Esophagus (tissue), 2 donors: Measurements from ENCODE around the gene TERT. TPM values are rescaled to one million over a fixed set of nuclear protein-coding genes. Genes with fewer than 3 reads are reported as not detected.

Experiments used
- H3K27ac ChIP-seq, 2 donors: one replicate each; pipeline ENCODE4 v1.5.1; 2013; ENCODE audit warnings: low read depth in 2 of 2, mild to moderate bottlenecking in 2 of 2, inconsistent platforms in 1 of 2, low read length in 1 of 2, moderate library complexity in 1 of 2
- H3K27me3 ChIP-seq, 2 donors: one replicate each; pipeline ENCODE4 v1.6.1; 2013; ENCODE audit warnings: low read length in 2 of 2, control low read depth in 1 of 2, mild to moderate bottlenecking in 1 of 2; ENCODE audit not compliant: insufficient read depth in 2 of 2, control insufficient read depth in 1 of 2
- H3K36me3 ChIP-seq, 2 donors: one replicate each; pipeline ENCODE4 v1.6.1; 2013; ENCODE audit warnings: low read length in 1 of 2; ENCODE audit not compliant: control insufficient read depth in 2 of 2, insufficient read depth in 2 of 2
- H3K4me1 ChIP-seq, 2 donors: one replicate each; pipeline ENCODE4 v1.6.1; 2013; ENCODE audit warnings: low read length in 1 of 2; ENCODE audit not compliant: control insufficient read depth in 2 of 2, insufficient read depth in 2 of 2
- H3K4me3 ChIP-seq, 2 donors: one replicate each; pipeline ENCODE4 v1.5.1; 2013; ENCODE audit warnings: low read length in 2 of 2, mild to moderate bottlenecking in 2 of 2, low read depth in 1 of 2, moderate library complexity in 1 of 2
- H3K9me3 ChIP-seq, 2 donors: one replicate each; pipeline ENCODE4 v1.6.1; 2013; ENCODE audit warnings: mild to moderate bottlenecking in 2 of 2, low read depth in 1 of 2, low read length in 1 of 2, moderate library complexity in 1 of 2; ENCODE audit not compliant: control insufficient read depth in 2 of 2, insufficient read depth in 1 of 2
- WGBS, 2 donors: extraction: QIAGEN DNeasy Blood & Tissue Kit; methylation state at CpG; one replicate each; pipeline ENCODE4 v1.1.7; 2013; 5-methylcytosine and 5-hydroxymethylcytosine counted together
- polyA plus RNA-seq, 2 donors: library from polyadenylated mRNA; stranded (reverse); fragments of 200-250 nt; gene quantifications; one replicate each; pipeline ENCODE4 v1.2.3, GENCODE V29; 2013
- donor health status: healthy with polysubstance abuse.
- donor health status: Bipolar disorder and iron deficiency.

TERT gene
- polyA plus RNA-seq, 2 donors, result 0.13 to 0.51 TPM

- Histone ChIP-seq H3K9me3 (no peaks in the 10 kb centered on the region), H3K27ac (no peak overlapping the region), H3K4me1 (no peaks in the 10 kb centered on the region), H3K27me3 (peaks cover 0 to 3% of the 10 kb centered on the region in 2 donors), H3K4me3 (no peak overlapping the region), H3K36me3 (no peaks in the 10 kb centered on the region)
- WGBS, 2 donors, result 35 to 40% methylated on average over 14 of the region's 14 CpGs
Observed at GRCh38 chr5:1227667-1228066, 67.2 kb downstream of the TERT start.

- H3K9me3 ChIP-seq, result no peaks in the 10 kb centered on the region
- H3K4me1 ChIP-seq, result no peaks in the 10 kb centered on the region
- no peak overlapping the region for H3K27ac ChIP-seq
- 78 to 83% methylated on average over 28 to 50 of the region's 50 CpGs for WGBS, 2 donors
- peaks cover 0 to 3% of the 10 kb centered on the region in 2 donors for H3K27me3 ChIP-seq
- no peaks in the 10 kb centered on the region for H3K36me3 ChIP-seq
- no peak overlapping the region for H3K4me3 ChIP-seq
Observed at GRCh38 chr5:1226839-1227581, 67.9 kb downstream of the TERT start.

DNA sequence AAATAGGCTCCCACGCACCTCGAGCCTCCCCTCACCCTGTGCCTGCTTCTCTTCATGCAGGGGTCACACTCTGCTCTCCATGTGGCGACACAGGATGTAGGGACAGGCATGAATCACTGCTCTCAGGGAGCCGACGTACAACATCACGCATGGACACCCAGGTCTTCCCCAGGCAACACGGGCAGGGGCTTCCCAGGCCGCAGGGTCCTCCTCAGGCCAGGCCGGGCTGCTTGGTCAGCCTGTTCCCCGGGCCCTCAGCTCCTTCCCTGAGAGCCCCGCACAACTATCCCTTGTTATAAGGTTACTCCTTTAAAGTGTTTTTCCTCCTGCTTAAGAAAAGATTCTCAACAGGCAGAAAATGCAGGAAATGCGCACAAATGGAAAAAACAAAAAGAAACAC, 68.6 kb downstream of the TERT start:
- WGBS, 2 donors, result 77 to 84% methylated on average over 12 of the region's 12 CpGs
- no peak overlapping the region for H3K27ac ChIP-seq
- no peaks in the 10 kb centered on the region for H3K4me1 ChIP-seq
- H3K4me3 ChIP-seq, result no peak overlapping the region
- peaks cover 0 to 3% of the 10 kb centered on the region in 2 donors for H3K27me3 ChIP-seq
- no peaks in the 10 kb centered on the region for H3K36me3 ChIP-seq
- H3K9me3 ChIP-seq, result no peaks in the 10 kb centered on the region

GRCh38 chr5:1225081-1225480, 69.8 kb downstream of the TERT start, which contains the start of gene SLC6A18:
Gene SLC6A18 (plus strand): TSS chr5:1225381. CDS start chr5:1225478, 97 bp downstream.
- Histone ChIP-seq H3K4me1 (no peaks in the 10 kb centered on the region), H3K9me3 (no peaks in the 10 kb centered on the region), H3K27me3 (peaks cover 0 to 3% of the 10 kb centered on the region in 2 donors), H3K4me3 (no peak within 1 kb of the TSS), H3K36me3 (no peaks in the 10 kb centered on the region), H3K27ac (no peak within 1 kb of the TSS)
- WGBS, 2 donors, result 71 to 73% methylated on average over 11 of the region's 11 CpGs

- H3K4me1 ChIP-seq, result no peaks in the 10 kb centered on the region
- no peaks in the 10 kb centered on the region for H3K36me3 ChIP-seq
- no peak overlapping the region for H3K4me3 ChIP-seq
- H3K27me3 ChIP-seq, result peaks cover 0 to 3% of the 10 kb centered on the region in 2 donors
- no peaks in the 10 kb centered on the region for H3K9me3 ChIP-seq
- H3K27ac ChIP-seq, result no peak overlapping the region
- 85 to 86% methylated on average over 15 of the region's 15 CpGs for WGBS, 2 donors
Observed at GRCh38 chr5:1224631-1225030, 70.2 kb downstream of the TERT start.

- Histone ChIP-seq H3K4me1 (no peaks in the 10 kb centered on the region), H3K9me3 (no peaks in the 10 kb centered on the region), H3K27me3 (peaks cover 0 to 2% of the 10 kb centered on the region in 2 donors), H3K4me3 (no peak overlapping the region), H3K27ac (no peak overlapping the region), H3K36me3 (no peaks in the 10 kb centered on the region)
- 70 to 80% methylated on average over 12 of the region's 12 CpGs for WGBS, 2 donors
Observed at GRCh38 chr5:1223278-1223670, 71.6 kb downstream of the TERT start.

DNA sequence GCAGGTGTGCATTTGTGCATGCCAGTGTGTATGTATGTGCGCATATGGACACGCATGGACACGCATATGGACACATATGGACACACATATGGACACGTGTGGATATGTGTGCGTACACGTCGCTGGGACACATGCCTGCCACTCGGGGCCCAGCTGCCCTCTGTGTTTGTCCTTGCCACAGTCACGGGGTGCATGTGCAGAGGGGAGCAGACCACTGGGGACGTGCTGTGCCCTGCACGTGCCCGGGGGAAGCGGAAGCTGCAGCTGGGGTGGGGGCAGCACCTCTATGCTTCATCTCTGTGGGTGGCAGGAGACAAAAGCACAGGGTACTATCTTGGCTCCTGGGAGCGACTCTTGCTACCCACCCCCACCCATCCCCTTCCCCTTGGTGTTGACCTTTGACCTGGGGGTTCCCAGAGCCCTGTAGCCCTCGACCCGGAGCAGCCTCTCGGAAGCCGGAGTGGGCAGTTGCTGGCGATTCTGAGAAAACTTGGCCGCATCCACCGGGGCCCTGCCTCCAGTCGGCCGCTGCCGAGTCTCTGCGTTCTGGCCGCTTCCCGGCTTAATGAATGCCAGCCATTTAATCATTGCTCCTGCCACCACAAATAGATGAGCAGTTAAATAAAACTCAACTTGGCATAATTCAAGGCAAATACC, 72.1 kb downstream of the TERT start:
- H3K36me3 ChIP-seq, result no peaks in the 10 kb centered on the region
- H3K9me3 ChIP-seq, result no peaks in the 10 kb centered on the region
- peak overlapping the region in 1 of 2 donors; percentile 5 for H3K4me3 ChIP-seq
- H3K4me1 ChIP-seq, result no peaks in the 10 kb centered on the region
- H3K27me3 ChIP-seq, result no peaks in the 10 kb centered on the region
- WGBS, 2 donors, result 83 to 85% methylated on average over 27 of the region's 27 CpGs
- H3K27ac ChIP-seq, result no peak overlapping the region

GRCh38 chr5:1222147-1222546, 72.7 kb downstream of the TERT start:
- Histone ChIP-seq H3K4me1 (no peaks in the 10 kb centered on the region), H3K4me3 (no peak overlapping the region), H3K27me3 (no peaks in the 10 kb centered on the region), H3K27ac (no peak overlapping the region), H3K36me3 (no peaks in the 10 kb centered on the region), H3K9me3 (no peaks in the 10 kb centered on the region)
- WGBS, 2 donors, result 91 to 94% methylated on average over 9 of the region's 9 CpGs

- H3K9me3 ChIP-seq, result no peaks in the 10 kb centered on the region
- H3K4me1 ChIP-seq, result no peaks in the 10 kb centered on the region
- H3K27me3 ChIP-seq, result no peaks in the 10 kb centered on the region
- no peak overlapping the region for H3K27ac ChIP-seq
- H3K4me3 ChIP-seq, result no peak overlapping the region
- no peaks in the 10 kb centered on the region for H3K36me3 ChIP-seq
- WGBS, 2 donors, result 91 to 92% methylated on average over 10 of the region's 10 CpGs
Observed at GRCh38 chr5:1221721-1222120, 73.1 kb downstream of the TERT start.
